ENCODE results near the gene WSCD2.

The WSCD2 gene

DNA sequence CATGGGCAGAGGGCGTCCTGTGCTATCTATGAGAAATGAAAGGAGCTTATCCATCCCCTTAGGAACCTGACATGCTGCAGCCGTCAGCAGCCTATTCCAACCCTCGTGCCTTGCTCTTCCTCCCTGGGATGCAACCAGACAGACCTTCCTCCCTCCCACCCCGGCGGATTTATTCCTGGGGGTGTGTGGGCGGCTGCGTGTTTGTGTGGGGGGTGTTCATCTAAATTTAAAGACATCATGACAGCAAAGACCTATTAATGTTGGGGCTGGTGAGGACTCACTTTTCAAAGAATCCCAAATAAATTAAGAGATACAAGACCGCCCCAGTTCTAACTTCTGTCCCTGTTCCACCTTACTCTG lies 52.0 kb downstream of the WSCD2 start:
- Histone ChIP-seq H3K4me3 (ENCODE audit: low read depth in 1 of 5, low read length in 5 of 5) (no peak overlapping the region), H3K9ac (ENCODE audit: low read length in 5 of 5) (no peak overlapping the region), H3K27ac (ENCODE audit: low read depth, low read length) (no peak overlapping the region), H3K27me3 (ENCODE audit: control insufficient read depth in 5 of 5, insufficient read depth in 4 of 5, low read length in 5 of 5) (peaks cover 0 to 5% (median 0%) of the 10 kb centered on the region in 5 donors), H3K9me3 (ENCODE audit: control insufficient read depth in 5 of 5, low read length in 5 of 5) (peaks cover 0 to 4% (median 0%) of the 10 kb centered on the region in 5 donors), H3K4me1 (ENCODE audit: control insufficient read depth in 5 of 5, insufficient read depth in 5 of 5, low read length in 5 of 5) (no peaks in the 10 kb centered on the region), H3K36me3 (ENCODE audit: control insufficient read depth in 5 of 5, insufficient read depth in 5 of 5, low read length in 5 of 5) (no peaks in the 10 kb centered on the region)

DNA sequence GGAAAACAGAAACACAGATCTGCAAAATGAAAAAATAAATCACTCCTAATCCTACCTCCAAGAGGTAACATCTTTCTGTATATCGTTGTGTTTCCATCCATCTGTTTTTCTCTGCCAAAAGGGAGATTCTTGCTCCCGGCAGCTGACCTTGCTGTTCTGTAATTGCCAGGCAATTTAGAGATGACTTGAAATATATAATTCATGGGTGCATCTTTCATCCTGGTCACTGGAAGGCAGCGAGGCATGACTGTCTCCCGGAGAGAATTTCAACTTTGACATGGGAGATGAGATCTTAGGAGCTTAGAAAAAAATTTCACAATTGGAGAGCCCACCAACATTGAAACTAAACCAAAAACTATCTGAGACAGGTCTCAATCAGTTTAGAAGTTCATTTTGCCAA lies 53.0 kb downstream of the WSCD2 start:
- Histone ChIP-seq H3K9me3 (ENCODE audit: control insufficient read depth in 5 of 5, low read length in 5 of 5) (peaks cover 0 to 4% (median 0%) of the 10 kb centered on the region in 5 donors), H3K27me3 (ENCODE audit: control insufficient read depth in 5 of 5, insufficient read depth in 4 of 5, low read length in 5 of 5) (peaks cover 0 to 5% (median 0%) of the 10 kb centered on the region in 5 donors), H3K27ac (ENCODE audit: low read depth, low read length) (no peak overlapping the region), H3K36me3 (ENCODE audit: control insufficient read depth in 5 of 5, insufficient read depth in 5 of 5, low read length in 5 of 5) (no peaks in the 10 kb centered on the region), H3K4me1 (ENCODE audit: control insufficient read depth in 5 of 5, insufficient read depth in 5 of 5, low read length in 5 of 5) (no peaks in the 10 kb centered on the region), H3K9ac (ENCODE audit: low read length in 5 of 5) (no peak overlapping the region), H3K4me3 (ENCODE audit: low read depth in 1 of 5, low read length in 5 of 5) (no peak overlapping the region)

- no peak overlapping the region for H3K9ac ChIP-seq (ENCODE audit: low read length in 5 of 5)
- no peaks in the 10 kb centered on the region for H3K4me1 ChIP-seq (ENCODE audit: control insufficient read depth in 5 of 5, insufficient read depth in 5 of 5, low read length in 5 of 5)
- no peaks in the 10 kb centered on the region for H3K36me3 ChIP-seq (ENCODE audit: control insufficient read depth in 5 of 5, insufficient read depth in 5 of 5, low read length in 5 of 5)
- H3K9me3 ChIP-seq (ENCODE audit: control insufficient read depth in 5 of 5, low read length in 5 of 5) = peaks cover 0 to 2% (median 0%) of the 10 kb centered on the region in 5 donors
- no peak overlapping the region for H3K27ac ChIP-seq (ENCODE audit: low read depth, low read length)
- H3K4me3 ChIP-seq (ENCODE audit: low read depth in 1 of 5, low read length in 5 of 5) = no peak overlapping the region
- peaks cover 0 to 5% (median 0%) of the 10 kb centered on the region in 5 donors for H3K27me3 ChIP-seq (ENCODE audit: control insufficient read depth in 5 of 5, insufficient read depth in 4 of 5, low read length in 5 of 5)
These were observed 55.9 kb downstream of the WSCD2 start for GRCh38 chr12:108185002-108185401.

DNA sequence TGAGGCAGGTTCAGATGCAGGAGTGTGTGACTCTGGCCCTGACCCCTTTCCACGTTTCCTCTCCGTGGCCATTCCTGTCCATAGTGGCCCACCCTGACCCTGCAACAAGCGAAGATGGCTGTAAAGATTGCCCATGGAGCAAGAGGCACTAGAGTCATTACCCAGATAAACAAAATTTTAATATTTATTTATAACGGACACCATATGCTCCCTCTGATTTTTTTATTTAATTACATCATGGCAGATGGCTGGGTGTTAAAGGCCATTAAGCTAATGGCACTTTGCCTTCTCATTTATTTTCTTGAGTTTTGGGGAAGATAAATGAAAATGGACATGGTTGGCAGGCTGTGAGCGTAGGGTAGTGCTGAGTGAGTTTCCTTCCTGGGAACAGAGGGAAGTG lies 58.7 kb downstream of the WSCD2 start:
- Histone ChIP-seq H3K9ac (ENCODE audit: low read length in 5 of 5) (no peak overlapping the region), H3K27ac (ENCODE audit: low read depth, low read length) (no peak overlapping the region), H3K4me1 (ENCODE audit: control insufficient read depth in 5 of 5, insufficient read depth in 5 of 5, low read length in 5 of 5) (no peaks in the 10 kb centered on the region), H3K9me3 (ENCODE audit: control insufficient read depth in 5 of 5, low read length in 5 of 5) (peaks cover 0 to 2% (median 0%) of the 10 kb centered on the region in 5 donors), H3K36me3 (ENCODE audit: control insufficient read depth in 5 of 5, insufficient read depth in 5 of 5, low read length in 5 of 5) (no peaks in the 10 kb centered on the region), H3K27me3 (ENCODE audit: control insufficient read depth in 5 of 5, insufficient read depth in 4 of 5, low read length in 5 of 5) (peaks cover 0 to 5% (median 0%) of the 10 kb centered on the region in 5 donors), H3K4me3 (ENCODE audit: low read depth in 1 of 5, low read length in 5 of 5) (no peak overlapping the region)

GRCh38 chr12:108190529-108190928 lies 61.4 kb downstream of the WSCD2 start:
- H3K9ac ChIP-seq (ENCODE audit: low read length in 5 of 5) = no peak overlapping the region
- H3K4me1 ChIP-seq (ENCODE audit: control insufficient read depth in 5 of 5, insufficient read depth in 5 of 5, low read length in 5 of 5) = no peaks in the 10 kb centered on the region
- H3K4me3 ChIP-seq (ENCODE audit: low read depth in 1 of 5, low read length in 5 of 5) = no peak overlapping the region
- peaks cover 0 to 2% (median 0%) of the 10 kb centered on the region in 5 donors for H3K9me3 ChIP-seq (ENCODE audit: control insufficient read depth in 5 of 5, low read length in 5 of 5)
- H3K27ac ChIP-seq (ENCODE audit: low read depth, low read length) = no peak overlapping the region
- no peaks in the 10 kb centered on the region for H3K27me3 ChIP-seq (ENCODE audit: control insufficient read depth in 5 of 5, insufficient read depth in 4 of 5, low read length in 5 of 5)
- H3K36me3 ChIP-seq (ENCODE audit: control insufficient read depth in 5 of 5, insufficient read depth in 5 of 5, low read length in 5 of 5) = no peaks in the 10 kb centered on the region

- no peak overlapping the region for H3K4me3 ChIP-seq (ENCODE audit: low read depth in 1 of 5, low read length in 5 of 5)
- no peaks in the 10 kb centered on the region for H3K4me1 ChIP-seq (ENCODE audit: control insufficient read depth in 5 of 5, insufficient read depth in 5 of 5, low read length in 5 of 5)
- no peak overlapping the region for H3K27ac ChIP-seq (ENCODE audit: low read depth, low read length)
- H3K9me3 ChIP-seq (ENCODE audit: control insufficient read depth in 5 of 5, low read length in 5 of 5) = peaks cover 0 to 2% (median 0%) of the 10 kb centered on the region in 5 donors
- H3K27me3 ChIP-seq (ENCODE audit: control insufficient read depth in 5 of 5, insufficient read depth in 4 of 5, low read length in 5 of 5) = no peaks in the 10 kb centered on the region
- no peak overlapping the region for H3K9ac ChIP-seq (ENCODE audit: low read length in 5 of 5)
- no peaks in the 10 kb centered on the region for H3K36me3 ChIP-seq (ENCODE audit: control insufficient read depth in 5 of 5, insufficient read depth in 5 of 5, low read length in 5 of 5)
These were observed 62.0 kb downstream of the WSCD2 start for GRCh38 chr12:108191086-108191485.

GRCh38 chr12:108191938-108192337 lies 62.9 kb downstream of the WSCD2 start:
- H3K4me1 ChIP-seq (ENCODE audit: control insufficient read depth in 5 of 5, insufficient read depth in 5 of 5, low read length in 5 of 5) = no peaks in the 10 kb centered on the region
- no peak overlapping the region for H3K9ac ChIP-seq (ENCODE audit: low read length in 5 of 5)
- H3K4me3 ChIP-seq (ENCODE audit: low read depth in 1 of 5, low read length in 5 of 5) = no peak overlapping the region
- H3K36me3 ChIP-seq (ENCODE audit: control insufficient read depth in 5 of 5, insufficient read depth in 5 of 5, low read length in 5 of 5) = no peaks in the 10 kb centered on the region
- no peak overlapping the region for H3K27ac ChIP-seq (ENCODE audit: low read depth, low read length)
- peaks cover 0 to 2% (median 0%) of the 10 kb centered on the region in 5 donors for H3K9me3 ChIP-seq (ENCODE audit: control insufficient read depth in 5 of 5, low read length in 5 of 5)
- no peaks in the 10 kb centered on the region for H3K27me3 ChIP-seq (ENCODE audit: control insufficient read depth in 5 of 5, insufficient read depth in 4 of 5, low read length in 5 of 5)

- Histone ChIP-seq H3K27me3 (ENCODE audit: control insufficient read depth in 5 of 5, insufficient read depth in 4 of 5, low read length in 5 of 5) (no peaks in the 10 kb centered on the region), H3K9me3 (ENCODE audit: control insufficient read depth in 5 of 5, low read length in 5 of 5) (peaks cover 0 to 2% (median 0%) of the 10 kb centered on the region in 5 donors), H3K4me1 (ENCODE audit: control insufficient read depth in 5 of 5, insufficient read depth in 5 of 5, low read length in 5 of 5) (no peaks in the 10 kb centered on the region), H3K4me3 (ENCODE audit: low read depth in 1 of 5, low read length in 5 of 5) (no peak overlapping the region), H3K9ac (ENCODE audit: low read length in 5 of 5) (no peak overlapping the region), H3K27ac (ENCODE audit: low read depth, low read length) (no peak overlapping the region), H3K36me3 (ENCODE audit: control insufficient read depth in 5 of 5, insufficient read depth in 5 of 5, low read length in 5 of 5) (no peaks in the 10 kb centered on the region)
These were observed 64.4 kb downstream of the WSCD2 start for GRCh38 chr12:108193493-108193892.

DNA sequence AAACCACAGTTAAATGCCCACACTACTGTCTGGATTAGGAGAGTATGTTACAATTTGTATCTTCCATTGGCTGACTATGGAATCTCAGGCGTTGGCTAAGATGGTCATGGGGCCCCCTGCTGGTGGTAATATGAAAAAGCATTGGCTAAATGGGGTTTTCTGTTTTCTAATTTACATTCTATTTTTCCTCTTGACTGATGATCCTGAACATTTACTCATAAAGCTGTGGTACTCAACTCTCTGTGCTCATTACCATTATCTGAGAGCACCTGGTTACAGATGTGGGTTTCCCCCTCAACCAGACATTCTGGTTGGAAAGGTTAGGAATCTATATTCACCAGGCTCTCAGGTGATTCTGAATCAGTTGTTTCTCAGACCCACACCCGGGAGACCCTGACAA lies 64.8 kb downstream of the WSCD2 start:
- H3K9me3 ChIP-seq (ENCODE audit: control insufficient read depth in 5 of 5, low read length in 5 of 5) = peaks cover 0 to 2% (median 0%) of the 10 kb centered on the region in 5 donors

GRCh38 chr12:108194585-108194984 lies 65.5 kb downstream of the WSCD2 start:
- Histone ChIP-seq H3K9me3 (ENCODE audit: control insufficient read depth in 5 of 5, low read length in 5 of 5) (no peaks in the 10 kb centered on the region), H3K36me3 (ENCODE audit: control insufficient read depth in 5 of 5, insufficient read depth in 5 of 5, low read length in 5 of 5) (no peaks in the 10 kb centered on the region), H3K27ac (ENCODE audit: low read depth, low read length) (no peak overlapping the region), H3K4me1 (ENCODE audit: control insufficient read depth in 5 of 5, insufficient read depth in 5 of 5, low read length in 5 of 5) (no peaks in the 10 kb centered on the region), H3K27me3 (ENCODE audit: control insufficient read depth in 5 of 5, insufficient read depth in 4 of 5, low read length in 5 of 5) (no peaks in the 10 kb centered on the region), H3K9ac (ENCODE audit: low read length in 5 of 5) (no peak overlapping the region), H3K4me3 (ENCODE audit: low read depth in 1 of 5, low read length in 5 of 5) (no peak overlapping the region)

More for the DNA sequence above, 64.8 kb downstream of the WSCD2 start:
- no peak overlapping the region for H3K9ac ChIP-seq (ENCODE audit: low read length in 5 of 5)
- no peak overlapping the region for H3K4me3 ChIP-seq (ENCODE audit: low read depth in 1 of 5, low read length in 5 of 5)
- H3K27ac ChIP-seq (ENCODE audit: low read depth, low read length) = no peak overlapping the region
- no peaks in the 10 kb centered on the region for H3K36me3 ChIP-seq (ENCODE audit: control insufficient read depth in 5 of 5, insufficient read depth in 5 of 5, low read length in 5 of 5)
- H3K4me1 ChIP-seq (ENCODE audit: control insufficient read depth in 5 of 5, insufficient read depth in 5 of 5, low read length in 5 of 5) = no peaks in the 10 kb centered on the region
- H3K27me3 ChIP-seq (ENCODE audit: control insufficient read depth in 5 of 5, insufficient read depth in 4 of 5, low read length in 5 of 5) = no peaks in the 10 kb centered on the region

- no peaks in the 10 kb centered on the region for H3K27me3 ChIP-seq (ENCODE audit: control insufficient read depth in 5 of 5, insufficient read depth in 4 of 5, low read length in 5 of 5)
- H3K27ac ChIP-seq (ENCODE audit: low read depth, low read length) = no peak overlapping the region
- H3K4me1 ChIP-seq (ENCODE audit: control insufficient read depth in 5 of 5, insufficient read depth in 5 of 5, low read length in 5 of 5) = no peaks in the 10 kb centered on the region
- no peaks in the 10 kb centered on the region for H3K36me3 ChIP-seq (ENCODE audit: control insufficient read depth in 5 of 5, insufficient read depth in 5 of 5, low read length in 5 of 5)
- no peak overlapping the region for H3K9ac ChIP-seq (ENCODE audit: low read length in 5 of 5)
- no peaks in the 10 kb centered on the region for H3K9me3 ChIP-seq (ENCODE audit: control insufficient read depth in 5 of 5, low read length in 5 of 5)
- H3K4me3 ChIP-seq (ENCODE audit: low read depth in 1 of 5, low read length in 5 of 5) = no peak overlapping the region
These were observed 67.2 kb downstream of the WSCD2 start for GRCh38 chr12:108196319-108196718.

All from subcutaneous abdominal adipose tissue (tissue), 5 donors.